ENCODE data around the gene C1orf141.
A peak's percentile ranks its signal among the peaks of the same experiment; 100 is the strongest.

The C1orf141 gene

GRCh38 chr1:67103548-67103947, 31.2 kb downstream of the C1orf141 start:
- DNase-seq = no peak
- H3K4me3 ChIP-seq (ENCODE audit: control insufficient read depth in 1 of 7, extremely low read depth in 1 of 7, insufficient read depth in 4 of 7, low read depth in 2 of 7, low read length in 6 of 7) = no peak overlapping the region
- H3K9me3 ChIP-seq (ENCODE audit: control extremely low read depth in 1 of 5, control insufficient read depth in 4 of 5, insufficient read depth in 2 of 5, low read depth in 1 of 5, low read length in 4 of 5) = no peaks in the 10 kb centered on the region
- POLR2A ChIA-PET = no interaction called here
- H3K27ac ChIP-seq (ENCODE audit: insufficient read depth in 1 of 2, low read depth in 1 of 2, low read length in 2 of 2, poor library complexity in 1 of 2, severe bottlenecking in 2 of 2) = no peak overlapping the region
- CTCF ChIA-PET = interaction anchor here (1.0 kb wide), 1 partner anchor 13 kb away, joined by 3 read pairs; no protein-coding TSS in a partner anchor
- no CpG with 5 or more reads among the region's 1 CpG for WGBS (ENCODE audit: insufficient coverage)
- H3K36me3 ChIP-seq (ENCODE audit: control insufficient read depth in 4 of 4, insufficient read depth in 4 of 4, low read length in 3 of 4) = no peaks in the 10 kb centered on the region
- no peaks in the 10 kb centered on the region for H3K27me3 ChIP-seq (replicated peaks in 2 of 5; ENCODE audit: control insufficient read depth in 4 of 5, insufficient read depth in 5 of 5, low read length in 4 of 5)
- H3K4me1 ChIP-seq (ENCODE audit: control extremely low read depth in 1 of 4, control insufficient read depth in 4 of 4, insufficient read depth in 4 of 4, low read length in 3 of 4) = no peaks in the 10 kb centered on the region

GRCh38 chr1:67100833-67101232, 33.9 kb downstream of the C1orf141 start:
- ChIA-PET CTCF (interaction anchor here (1.7 kb wide), 1 partner anchor 49 kb away, joined by 4 read pairs; no protein-coding TSS in a partner anchor), POLR2A (no interaction called here)
- no peaks in the 10 kb centered on the region for H3K4me1 ChIP-seq (ENCODE audit: control extremely low read depth in 1 of 4, control insufficient read depth in 4 of 4, insufficient read depth in 4 of 4, low read length in 3 of 4)
- 60% methylated on average over 3 of the region's 3 CpGs for WGBS (ENCODE audit: insufficient coverage)
- H3K27ac ChIP-seq (ENCODE audit: insufficient read depth in 1 of 2, low read depth in 1 of 2, low read length in 2 of 2, poor library complexity in 1 of 2, severe bottlenecking in 2 of 2) = no peak overlapping the region
- no peaks in the 10 kb centered on the region for H3K27me3 ChIP-seq (replicated peaks in 2 of 5; ENCODE audit: control insufficient read depth in 4 of 5, insufficient read depth in 5 of 5, low read length in 4 of 5)
- no peak overlapping the region for H3K4me3 ChIP-seq (ENCODE audit: control insufficient read depth in 1 of 7, extremely low read depth in 1 of 7, insufficient read depth in 4 of 7, low read depth in 2 of 7, low read length in 6 of 7)
- no peaks in the 10 kb centered on the region for H3K36me3 ChIP-seq (ENCODE audit: control insufficient read depth in 4 of 4, insufficient read depth in 4 of 4, low read length in 3 of 4)
- no peaks in the 10 kb centered on the region for H3K9me3 ChIP-seq (ENCODE audit: control extremely low read depth in 1 of 5, control insufficient read depth in 4 of 5, insufficient read depth in 2 of 5, low read depth in 1 of 5, low read length in 4 of 5)
- no peak for DNase-seq

- no peak for DNase-seq
- ChIA-PET CTCF (no interaction called here), POLR2A (no interaction called here)
- Histone ChIP-seq H3K4me1 (ENCODE audit: control extremely low read depth in 1 of 4, control insufficient read depth in 4 of 4, insufficient read depth in 4 of 4, low read length in 3 of 4) (no peaks in the 10 kb centered on the region), H3K27me3 (replicated peaks in 2 of 5; ENCODE audit: control insufficient read depth in 4 of 5, insufficient read depth in 5 of 5, low read length in 4 of 5) (no peaks in the 10 kb centered on the region), H3K36me3 (ENCODE audit: control insufficient read depth in 4 of 4, insufficient read depth in 4 of 4, low read length in 3 of 4) (no peaks in the 10 kb centered on the region), H3K27ac (ENCODE audit: insufficient read depth in 1 of 2, low read depth in 1 of 2, low read length in 2 of 2, poor library complexity in 1 of 2, severe bottlenecking in 2 of 2) (no peak overlapping the region), H3K4me3 (ENCODE audit: control insufficient read depth in 1 of 7, extremely low read depth in 1 of 7, insufficient read depth in 4 of 7, low read depth in 2 of 7, low read length in 6 of 7) (no peak overlapping the region), H3K9me3 (ENCODE audit: control extremely low read depth in 1 of 5, control insufficient read depth in 4 of 5, insufficient read depth in 2 of 5, low read depth in 1 of 5, low read length in 4 of 5) (no peaks in the 10 kb centered on the region)
These were observed 37.5 kb downstream of the C1orf141 start for GRCh38 chr1:67097305-67097704.

GRCh38 chr1:67094191-67094590, 40.6 kb downstream of the C1orf141 start:
- no CpG with 5 or more reads among the region's 2 CpGs for WGBS (ENCODE audit: insufficient coverage)
- CTCF ChIA-PET = no interaction called here
- no peaks in the 10 kb centered on the region for H3K36me3 ChIP-seq (ENCODE audit: control insufficient read depth in 4 of 4, insufficient read depth in 4 of 4, low read length in 3 of 4)
- no peaks in the 10 kb centered on the region for H3K27me3 ChIP-seq (replicated peaks in 2 of 5; ENCODE audit: control insufficient read depth in 4 of 5, insufficient read depth in 5 of 5, low read length in 4 of 5)
- no peaks in the 10 kb centered on the region for H3K4me1 ChIP-seq (ENCODE audit: control extremely low read depth in 1 of 4, control insufficient read depth in 4 of 4, insufficient read depth in 4 of 4, low read length in 3 of 4)
- H3K4me3 ChIP-seq (ENCODE audit: control insufficient read depth in 1 of 7, extremely low read depth in 1 of 7, insufficient read depth in 4 of 7, low read depth in 2 of 7, low read length in 6 of 7) = no peak overlapping the region
- POLR2A ChIA-PET = no interaction called here
- peaks cover 0 to 8% (median 0%) of the 10 kb centered on the region in 5 experiments for H3K9me3 ChIP-seq (ENCODE audit: control extremely low read depth in 1 of 5, control insufficient read depth in 4 of 5, insufficient read depth in 2 of 5, low read depth in 1 of 5, low read length in 4 of 5)
- no peak for DNase-seq
- H3K27ac ChIP-seq (ENCODE audit: insufficient read depth in 1 of 2, low read depth in 1 of 2, low read length in 2 of 2, poor library complexity in 1 of 2, severe bottlenecking in 2 of 2) = no peak overlapping the region

GRCh38 chr1:67089685-67090208, 45.0 kb downstream of the C1orf141 start:
- WGBS (ENCODE audit: insufficient coverage) = no CpG with 5 or more reads among the region's 1 CpG
- peak in 1 of 3 donors; percentile 15 for DNase-seq
- ChIA-PET POLR2A (no interaction called here), CTCF (interaction anchor here (1.3 to 1.4 kb wide), 2 partner anchors 14 to 94 kb away, joined by 3 read pairs; no protein-coding TSS in a partner anchor)
- no peak overlapping the region for H3K4me3 ChIP-seq (ENCODE audit: control insufficient read depth in 1 of 7, extremely low read depth in 1 of 7, insufficient read depth in 4 of 7, low read depth in 2 of 7, low read length in 6 of 7)
- no peaks in the 10 kb centered on the region for H3K27me3 ChIP-seq (replicated peaks in 2 of 5; ENCODE audit: control insufficient read depth in 4 of 5, insufficient read depth in 5 of 5, low read length in 4 of 5)
- H3K4me1 ChIP-seq (ENCODE audit: control extremely low read depth in 1 of 4, control insufficient read depth in 4 of 4, insufficient read depth in 4 of 4, low read length in 3 of 4) = no peaks in the 10 kb centered on the region
- H3K27ac ChIP-seq (ENCODE audit: insufficient read depth in 1 of 2, low read depth in 1 of 2, low read length in 2 of 2, poor library complexity in 1 of 2, severe bottlenecking in 2 of 2) = no peak overlapping the region
- H3K9me3 ChIP-seq (ENCODE audit: control extremely low read depth in 1 of 5, control insufficient read depth in 4 of 5, insufficient read depth in 2 of 5, low read depth in 1 of 5, low read length in 4 of 5) = peaks cover 0 to 12% (median 0%) of the 10 kb centered on the region in 5 experiments
- H3K36me3 ChIP-seq (ENCODE audit: control insufficient read depth in 4 of 4, insufficient read depth in 4 of 4, low read length in 3 of 4) = no peaks in the 10 kb centered on the region

- H3K27ac ChIP-seq (ENCODE audit: insufficient read depth in 1 of 2, low read depth in 1 of 2, low read length in 2 of 2, poor library complexity in 1 of 2, severe bottlenecking in 2 of 2) = no peak overlapping the region
- no peak overlapping the region for H3K4me3 ChIP-seq (ENCODE audit: control insufficient read depth in 1 of 7, extremely low read depth in 1 of 7, insufficient read depth in 4 of 7, low read depth in 2 of 7, low read length in 6 of 7)
- H3K9me3 ChIP-seq (ENCODE audit: control extremely low read depth in 1 of 5, control insufficient read depth in 4 of 5, insufficient read depth in 2 of 5, low read depth in 1 of 5, low read length in 4 of 5) = peaks cover 0 to 12% (median 0%) of the 10 kb centered on the region in 5 experiments
- 100% methylated on average over 1 of the region's 1 CpG for WGBS (ENCODE audit: insufficient coverage)
- CTCF ChIA-PET = no interaction called here
- no peak for DNase-seq
- no peaks in the 10 kb centered on the region for H3K4me1 ChIP-seq (ENCODE audit: control extremely low read depth in 1 of 4, control insufficient read depth in 4 of 4, insufficient read depth in 4 of 4, low read length in 3 of 4)
- POLR2A ChIA-PET = no interaction called here
- no peaks in the 10 kb centered on the region for H3K36me3 ChIP-seq (ENCODE audit: control insufficient read depth in 4 of 4, insufficient read depth in 4 of 4, low read length in 3 of 4)
- no peaks in the 10 kb centered on the region for H3K27me3 ChIP-seq (replicated peaks in 2 of 5; ENCODE audit: control insufficient read depth in 4 of 5, insufficient read depth in 5 of 5, low read length in 4 of 5)
These were observed 46.3 kb downstream of the C1orf141 start for GRCh38 chr1:67088440-67088839.

- H3K4me1 ChIP-seq (ENCODE audit: control extremely low read depth in 1 of 4, control insufficient read depth in 4 of 4, insufficient read depth in 4 of 4, low read length in 3 of 4) = no peaks in the 10 kb centered on the region
- H3K36me3 ChIP-seq (ENCODE audit: control insufficient read depth in 4 of 4, insufficient read depth in 4 of 4, low read length in 3 of 4) = no peaks in the 10 kb centered on the region
- 100% methylated on average over 1 of the region's 2 CpGs for WGBS (ENCODE audit: insufficient coverage)
- ChIA-PET POLR2A (no interaction called here), CTCF (interaction anchor here (0.6 kb wide), 1 partner anchor 20 kb away, joined by 3 read pairs; no protein-coding TSS in a partner anchor)
- peaks cover 0 to 10% (median 0%) of the 10 kb centered on the region in 5 experiments for H3K9me3 ChIP-seq (ENCODE audit: control extremely low read depth in 1 of 5, control insufficient read depth in 4 of 5, insufficient read depth in 2 of 5, low read depth in 1 of 5, low read length in 4 of 5)
- no peak overlapping the region for H3K4me3 ChIP-seq (ENCODE audit: control insufficient read depth in 1 of 7, extremely low read depth in 1 of 7, insufficient read depth in 4 of 7, low read depth in 2 of 7, low read length in 6 of 7)
- no peak for DNase-seq
- no peaks in the 10 kb centered on the region for H3K27me3 ChIP-seq (replicated peaks in 2 of 5; ENCODE audit: control insufficient read depth in 4 of 5, insufficient read depth in 5 of 5, low read length in 4 of 5)
- H3K27ac ChIP-seq (ENCODE audit: insufficient read depth in 1 of 2, low read depth in 1 of 2, low read length in 2 of 2, poor library complexity in 1 of 2, severe bottlenecking in 2 of 2) = no peak overlapping the region
These were observed 49.4 kb downstream of the C1orf141 start for GRCh38 chr1:67085326-67085725.

All from common myeloid progenitor, CD34-positive (primary cell).